Measurements from ENCODE around the gene WWP2.
"Not testable (repeated sequence)": the region's sequence is repeated elsewhere in the genome, so short reads cannot be mapped to it uniquely, and the experiment has no call there.

WWP2 gene

DNA sequence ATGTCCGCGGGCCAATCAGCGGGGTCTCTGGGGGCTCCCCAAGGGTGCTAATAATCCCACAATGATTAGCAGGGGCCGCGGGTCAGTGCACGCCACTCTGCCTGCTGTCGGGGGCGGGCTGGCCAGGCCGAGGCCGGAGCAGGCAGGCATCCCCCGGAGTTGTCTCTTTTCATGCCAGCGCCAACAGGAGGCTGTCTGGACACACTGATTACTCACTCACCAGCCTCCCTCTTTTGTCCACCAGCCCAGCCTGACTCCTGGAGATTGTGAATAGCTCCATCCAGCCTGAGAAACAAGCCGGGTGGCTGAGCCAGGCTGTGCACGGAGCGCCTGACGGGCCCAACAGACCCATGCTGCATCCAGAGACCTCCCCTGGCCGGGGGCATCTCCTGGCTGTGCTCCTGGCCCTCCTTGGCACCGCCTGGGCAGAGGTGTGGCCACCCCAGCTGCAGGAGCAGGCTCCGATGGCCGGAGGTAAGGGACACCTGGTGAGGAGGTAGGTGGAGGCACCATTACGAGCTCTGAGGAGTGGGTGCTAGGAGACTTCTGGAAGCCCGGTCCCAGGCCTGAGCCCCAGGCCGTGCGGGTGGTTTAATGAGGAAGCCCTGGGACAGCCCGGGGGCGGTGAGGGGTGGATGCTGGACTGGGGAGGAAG lies 189.0 kb downstream of the WWP2 start, which contains the start of gene CLEC18A:
TSS of gene CLEC18A (plus strand) at position 318 of the 655 bp plus-strand sequence. CDS start at position 351, 33 bp downstream.
- DNase-seq: not testable (repeated sequence)

DNA sequence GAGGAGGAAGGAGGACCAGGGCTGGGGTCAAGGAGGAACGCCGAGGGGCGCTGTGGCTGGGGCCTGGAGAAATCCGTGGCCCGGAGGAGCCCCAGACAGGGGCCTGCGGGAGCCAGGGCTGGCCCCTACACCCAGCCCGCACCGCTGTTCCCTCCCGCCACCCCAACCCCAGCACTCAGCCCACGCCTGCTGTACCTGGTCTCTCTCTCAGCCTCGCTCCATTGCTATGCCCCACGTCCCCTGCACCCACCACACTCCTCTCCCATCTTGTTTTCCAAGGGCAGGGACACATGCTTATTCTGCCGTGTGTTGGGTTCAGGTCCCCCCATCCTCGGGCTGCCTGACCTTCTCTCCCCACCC lies 189.5 kb downstream of the WWP2 start:
- not testable (repeated sequence) for DNase-seq

DNA sequence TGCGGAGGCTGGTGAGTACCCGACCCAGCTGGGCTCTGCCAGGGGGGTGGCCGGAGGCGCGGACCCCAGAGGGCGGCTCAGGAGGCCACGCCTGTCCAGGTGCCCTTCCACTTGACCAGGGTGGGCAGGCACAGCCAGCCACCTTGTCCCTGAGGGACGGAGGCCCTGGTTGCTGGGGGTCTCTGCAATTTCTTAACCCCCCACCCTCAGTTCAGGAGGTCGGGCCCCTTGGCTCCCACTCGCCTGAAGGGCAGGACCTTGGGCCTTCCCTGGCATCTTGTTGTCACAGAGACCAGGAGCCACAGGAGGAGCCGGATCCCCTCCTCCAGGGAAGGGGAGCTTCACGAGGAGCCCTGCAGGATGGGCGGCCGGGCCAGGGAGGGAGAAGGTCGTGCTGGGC lies 190.0 kb downstream of the WWP2 start:
- DNase-seq: not testable (repeated sequence)

DNA sequence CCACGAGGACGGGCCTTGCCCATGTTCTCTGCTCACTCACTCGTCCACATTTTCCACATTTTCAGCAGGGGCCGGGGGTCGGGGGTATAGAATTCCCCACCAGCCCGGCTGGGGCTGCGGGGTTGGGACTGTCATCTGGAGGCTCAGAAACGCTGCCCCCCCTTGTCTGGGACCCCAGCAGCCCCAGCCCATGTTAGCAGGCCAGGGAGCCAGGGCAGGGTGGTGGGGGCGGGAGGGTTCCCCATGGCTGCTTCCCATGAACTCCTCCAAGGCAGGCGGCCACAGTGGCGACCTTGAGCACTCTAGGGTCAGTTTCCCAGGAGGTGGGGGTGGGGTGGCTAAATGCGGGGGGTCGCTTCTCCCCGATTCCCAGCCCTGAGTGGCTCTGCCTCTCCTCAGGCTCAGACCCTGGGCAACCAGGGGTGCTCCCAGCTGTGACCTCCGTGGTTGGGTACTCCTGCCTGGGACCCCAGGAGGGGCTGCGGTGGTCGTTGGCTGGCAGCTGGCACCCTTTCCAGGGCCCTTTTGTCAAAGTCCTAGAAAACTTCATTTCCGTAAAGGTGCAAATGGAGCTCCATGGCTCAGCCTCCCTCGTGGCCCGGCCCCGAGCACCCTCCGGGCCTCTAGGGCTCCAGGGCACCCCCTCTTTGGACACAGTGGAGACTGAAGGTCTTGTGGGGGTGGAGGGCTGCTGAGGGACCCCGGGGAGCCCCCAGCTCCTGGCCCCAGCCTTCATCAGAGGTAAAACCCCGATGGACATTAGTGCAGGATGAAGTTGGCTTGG lies 190.6 kb downstream of the WWP2 start:
- not testable (repeated sequence) for DNase-seq

DNA sequence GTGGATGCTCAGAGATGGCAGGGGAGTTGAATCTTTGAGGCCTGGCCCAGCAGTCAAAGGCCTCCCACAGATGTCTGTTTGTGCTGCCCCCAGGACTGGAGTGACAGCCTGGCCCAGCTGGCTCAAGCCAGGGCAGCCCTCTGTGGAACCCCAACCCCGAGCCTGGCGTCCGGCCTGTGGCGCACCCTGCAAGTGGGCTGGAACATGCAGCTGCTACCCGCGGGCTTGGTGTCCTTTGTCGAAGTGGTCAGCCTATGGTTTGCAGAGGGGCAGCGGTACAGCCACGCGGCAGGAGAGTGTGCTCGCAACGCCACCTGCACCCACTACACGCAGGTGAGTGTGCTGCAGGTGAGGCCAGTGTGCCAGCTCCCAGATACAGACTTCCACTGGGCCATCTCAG lies 192.1 kb downstream of the WWP2 start:
- DNase-seq: not testable (repeated sequence)

DNA sequence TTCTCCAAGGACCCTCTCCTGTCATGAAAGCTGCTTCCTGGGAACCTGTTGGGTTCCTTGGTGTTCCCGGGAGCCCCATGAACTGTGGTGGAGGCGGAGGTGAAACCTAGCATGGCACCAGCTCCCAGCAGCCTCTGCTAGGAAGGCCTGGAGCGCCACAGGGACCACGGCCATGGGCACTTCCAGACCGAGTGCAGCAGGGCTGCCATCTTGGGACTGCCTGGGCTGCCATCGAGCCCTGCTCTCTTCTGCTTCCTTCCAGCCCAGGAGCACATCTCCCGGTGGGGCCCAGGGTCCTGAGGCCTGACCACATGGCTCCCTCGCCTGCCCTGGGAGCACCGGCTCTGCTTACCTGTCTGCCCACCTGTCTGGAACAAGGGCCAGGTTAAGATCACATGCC lies 201.2 kb downstream of the WWP2 start:
- DNase-seq: not testable (repeated sequence)

DNA sequence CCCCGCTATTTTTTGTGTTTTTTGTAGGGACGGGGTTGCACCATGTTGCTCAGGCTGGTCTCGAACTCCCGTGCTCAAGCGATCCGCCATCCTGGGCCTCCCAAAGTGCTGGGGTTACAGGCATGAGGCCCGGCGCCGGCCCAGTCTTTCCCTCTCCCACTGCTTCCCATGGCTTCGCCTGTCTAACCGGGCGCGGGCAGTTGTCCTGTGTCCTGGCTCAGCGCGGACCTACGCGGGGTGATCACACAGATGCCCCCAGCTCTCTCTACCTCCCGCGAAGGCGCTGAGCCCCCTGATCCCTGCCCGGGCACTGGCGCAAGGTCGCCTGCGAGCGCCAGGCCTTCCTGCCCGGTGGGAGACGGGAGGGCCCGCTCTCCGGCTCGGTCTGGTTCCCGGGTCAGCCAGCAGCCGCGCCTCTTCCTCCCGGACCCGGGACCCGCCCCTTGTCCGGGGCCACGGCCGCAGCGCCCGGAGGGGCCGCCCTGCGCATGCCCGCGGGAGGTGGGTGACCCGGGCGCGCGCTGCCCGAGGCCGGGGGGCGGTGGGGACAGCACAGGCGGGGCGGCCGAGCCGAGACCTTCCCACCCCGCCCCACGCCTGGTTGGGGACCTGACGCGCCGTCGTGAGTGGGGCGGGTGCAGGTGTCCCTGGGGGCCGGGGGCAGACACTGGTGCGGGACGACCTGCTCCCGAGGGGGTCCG lies 203.0 kb downstream of the WWP2 start:
- DNase-seq: not testable (repeated sequence)

DNA sequence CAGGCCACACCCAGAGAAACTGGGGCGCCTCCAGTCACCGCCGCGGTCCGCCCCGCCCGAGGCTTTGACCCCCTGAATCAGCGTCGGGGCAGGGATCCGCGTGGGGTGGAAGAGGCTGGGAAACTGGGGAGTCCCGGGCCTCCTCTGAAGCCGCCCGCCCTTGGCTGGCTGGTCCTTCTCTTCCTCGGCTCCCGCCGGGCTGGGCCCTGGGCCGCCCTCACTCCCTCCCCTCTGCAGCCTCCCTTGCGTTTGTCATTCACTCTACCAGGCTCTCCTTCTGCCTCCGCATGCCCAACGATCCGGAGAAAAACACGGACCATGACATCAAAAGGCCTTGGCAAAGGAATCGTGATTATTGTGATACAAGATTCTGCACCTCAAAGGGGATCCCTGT lies 203.5 kb downstream of the WWP2 start:
- not testable (repeated sequence) for DNase-seq

DNA sequence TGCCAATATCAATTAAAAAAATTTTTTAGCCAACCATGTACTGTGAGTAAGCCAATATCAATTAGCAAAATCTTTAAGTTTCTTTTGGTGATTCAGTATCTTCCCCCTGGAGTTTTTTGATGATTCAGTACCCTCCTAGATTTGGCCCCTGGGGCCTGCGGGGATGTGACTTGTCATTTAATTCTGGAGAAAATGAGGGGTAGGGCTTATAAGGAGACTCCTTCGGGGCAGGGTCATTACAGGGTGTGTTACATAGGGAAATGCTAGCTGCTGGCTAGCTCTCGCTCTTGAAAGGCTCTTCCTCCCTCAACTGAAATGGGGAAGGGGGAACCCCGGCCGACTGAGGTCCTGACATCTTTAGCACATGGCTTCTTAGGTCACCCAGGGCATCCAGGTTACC lies 205.6 kb downstream of the WWP2 start:
- not testable (repeated sequence) for DNase-seq

DNA sequence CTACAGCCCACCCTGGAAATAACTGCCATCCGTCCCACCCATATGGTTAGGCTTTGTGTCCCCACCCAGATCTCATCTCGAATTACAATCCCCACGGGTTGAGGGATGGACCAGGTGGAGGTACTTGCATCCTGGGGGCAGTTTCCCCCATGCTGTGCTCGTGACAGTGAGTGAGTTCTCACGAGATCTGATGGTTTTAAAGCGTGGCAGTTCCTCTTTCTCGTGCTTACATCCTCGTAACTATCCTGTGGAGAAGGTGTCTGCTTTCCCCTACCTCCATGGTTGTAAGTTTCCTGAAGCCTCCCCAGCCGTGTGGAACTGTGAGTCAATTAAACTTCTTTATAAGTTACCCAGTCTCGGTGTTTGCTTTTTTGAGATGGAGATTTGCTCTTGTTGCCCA lies 206.0 kb downstream of the WWP2 start:
- DNase-seq: not testable (repeated sequence)

DNA sequence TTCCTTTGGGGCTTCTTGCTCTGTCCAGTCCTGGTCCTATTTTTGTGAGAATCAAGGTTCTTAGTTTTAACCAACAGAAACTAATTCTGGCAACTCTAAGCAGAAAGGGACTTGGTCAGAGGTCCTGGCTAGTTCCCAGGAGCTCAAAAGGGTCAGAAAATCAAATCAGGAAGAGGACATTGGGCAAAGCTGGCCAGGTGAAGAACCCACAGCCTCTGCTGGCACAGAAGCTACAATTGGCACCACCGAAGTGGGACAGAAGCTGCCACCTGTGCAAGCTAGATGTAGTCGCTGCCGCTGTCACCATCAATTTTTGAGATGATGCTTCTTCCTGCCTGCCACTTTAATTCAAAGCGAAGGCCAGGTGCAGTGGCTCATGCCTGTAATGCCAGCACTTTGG lies 207.5 kb downstream of the WWP2 start:
- not testable (repeated sequence) for DNase-seq

DNA sequence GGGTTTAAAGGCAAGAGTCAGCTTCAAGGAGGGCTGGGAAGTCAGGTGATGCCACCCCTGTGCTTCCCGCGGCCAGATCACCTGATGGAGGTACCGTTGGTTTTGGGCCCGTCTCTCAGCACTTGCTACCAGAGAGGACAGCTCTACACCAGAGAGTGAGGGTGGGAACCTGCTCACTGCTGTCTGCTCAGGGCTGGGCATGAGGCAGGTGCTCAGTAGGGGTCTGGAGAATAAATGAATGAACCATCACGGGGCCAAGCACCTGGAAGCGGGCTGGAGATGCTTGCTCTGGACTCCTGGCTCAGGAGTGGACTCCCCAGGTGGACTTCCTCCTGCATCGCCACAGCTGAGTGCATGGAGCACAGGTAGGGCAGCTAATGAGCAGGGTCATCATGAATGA lies 210.0 kb downstream of the WWP2 start:
- DNase-seq: not testable (repeated sequence)

DNA sequence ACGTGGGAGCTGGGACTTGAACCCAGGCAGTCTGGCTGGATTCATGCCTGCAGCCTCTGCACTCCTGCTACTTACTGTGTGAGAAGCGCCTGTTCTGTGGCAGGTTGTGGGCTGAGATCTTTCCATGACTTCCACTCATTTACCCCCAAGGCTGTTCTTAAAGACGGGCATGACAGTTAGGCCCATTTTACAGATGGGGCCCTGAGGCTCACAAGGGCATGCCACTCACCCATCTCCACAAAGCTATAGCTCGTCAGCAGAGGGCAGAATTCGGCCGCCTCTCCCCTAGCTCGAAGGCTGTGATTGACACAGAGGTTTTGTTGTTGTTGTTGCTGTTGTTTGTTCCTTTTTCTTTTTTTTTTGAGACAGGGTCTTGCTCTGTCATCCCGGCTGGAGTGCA lies 210.8 kb downstream of the WWP2 start:
- not testable (repeated sequence) for DNase-seq

DNA sequence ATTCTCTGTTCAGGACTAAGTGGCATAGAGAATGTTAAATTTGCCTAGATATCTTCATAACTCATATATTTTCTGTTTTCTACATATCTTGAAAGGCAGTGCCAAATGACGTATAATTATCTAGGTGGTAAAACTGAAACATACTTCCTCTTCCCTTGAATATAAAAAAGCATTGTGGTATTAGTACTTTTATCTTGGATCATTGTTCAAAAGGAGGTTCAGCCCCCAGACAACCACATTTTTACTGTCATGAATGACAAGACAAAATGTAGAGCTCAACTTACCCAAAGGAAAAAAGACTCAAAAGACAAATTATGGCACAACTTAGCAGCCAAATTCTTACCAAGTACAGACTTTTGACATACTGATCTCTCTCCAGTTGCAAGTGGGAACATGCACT lies 223.1 kb downstream of the WWP2 start:
- DNase-seq: not testable (repeated sequence)

Measured in suppressor macrophage treated with lipopolysaccharide for 4 hours (primary cell).